Measurements from ENCODE around the gene KCTD19. TPM values are rescaled to one million over a fixed set of nuclear protein-coding genes. Genes with fewer than 3 reads are reported as not detected.

KCTD19 gene
- total and polyA plus RNA-seq, 4 donors = 0.07 to 5.1 (median 0.32) TPM

DNA sequence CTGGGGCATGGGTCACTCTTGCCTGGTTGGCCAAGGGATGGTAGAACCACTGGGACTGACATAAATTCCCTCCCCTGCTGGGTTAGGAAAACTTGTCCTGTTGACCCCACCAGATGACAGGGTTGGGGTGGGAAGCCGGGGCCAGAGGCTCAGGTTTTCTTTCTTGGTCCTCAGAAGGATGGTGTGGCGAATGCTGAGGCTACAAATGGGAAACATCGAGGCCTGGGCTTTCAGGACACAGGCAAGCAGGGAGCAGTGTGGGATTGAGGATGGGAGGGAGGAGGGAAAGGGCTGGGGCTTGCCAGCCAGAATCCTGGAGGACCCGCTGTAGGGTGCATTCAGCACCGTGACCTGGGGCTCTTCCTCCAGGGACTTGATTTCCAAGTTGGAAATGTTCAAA, 61.7 kb downstream of the KCTD19 start:
- Histone ChIP-seq H3K4me3 (no peak overlapping the region), H3K27me3 (ENCODE audit: control insufficient read depth in 3 of 3, insufficient read depth in 3 of 3, low read length in 2 of 3) (no peaks in the 10 kb centered on the region), H3K9ac (ENCODE audit: insufficient read depth in 1 of 2, low read length in 2 of 2) (no peak overlapping the region), H3K27ac (ENCODE audit: low read depth in 1 of 2, low read length in 1 of 2) (no peak overlapping the region), H3K4me1 (ENCODE audit: control insufficient read depth in 5 of 5, insufficient read depth in 5 of 5, low read length in 5 of 5) (peaks cover 0 to 4% (median 0%) of the 10 kb centered on the region in 5 donors), H3K36me3 (ENCODE audit: control insufficient read depth in 4 of 4, insufficient read depth in 4 of 4, low read length in 4 of 4) (peaks cover 0 to 18% (median 2%) of the 10 kb centered on the region in 4 donors), H3K9me3 (ENCODE audit: control insufficient read depth in 4 of 4, insufficient read depth in 3 of 4, low read length in 3 of 4) (no peaks in the 10 kb centered on the region)
- DNase-seq (no peak), ATAC-seq (ENCODE audit: insufficient read depth, low FRiP score) (no peak)
- TF ChIP-seq, protein P1, sequence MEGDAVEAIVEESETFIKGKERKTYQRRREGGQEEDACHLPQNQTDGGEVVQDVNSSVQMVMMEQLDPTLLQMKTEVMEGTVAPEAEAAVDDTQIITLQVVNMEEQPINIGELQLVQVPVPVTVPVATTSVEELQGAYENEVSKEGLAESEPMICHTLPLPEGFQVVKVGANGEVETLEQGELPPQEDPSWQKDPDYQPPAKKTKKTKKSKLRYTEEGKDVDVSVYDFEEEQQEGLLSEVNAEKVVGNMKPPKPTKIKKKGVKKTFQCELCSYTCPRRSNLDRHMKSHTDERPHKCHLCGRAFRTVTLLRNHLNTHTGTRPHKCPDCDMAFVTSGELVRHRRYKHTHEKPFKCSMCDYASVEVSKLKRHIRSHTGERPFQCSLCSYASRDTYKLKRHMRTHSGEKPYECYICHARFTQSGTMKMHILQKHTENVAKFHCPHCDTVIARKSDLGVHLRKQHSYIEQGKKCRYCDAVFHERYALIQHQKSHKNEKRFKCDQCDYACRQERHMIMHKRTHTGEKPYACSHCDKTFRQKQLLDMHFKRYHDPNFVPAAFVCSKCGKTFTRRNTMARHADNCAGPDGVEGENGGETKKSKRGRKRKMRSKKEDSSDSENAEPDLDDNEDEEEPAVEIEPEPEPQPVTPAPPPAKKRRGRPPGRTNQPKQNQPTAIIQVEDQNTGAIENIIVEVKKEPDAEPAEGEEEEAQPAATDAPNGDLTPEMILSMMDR (IDR thresholded peaks at IDR 0.05; ENCODE audit: control extremely low read depth, extremely low read depth) = no peak
- 92 to 96% methylated on average over 5 of the region's 5 CpGs for WGBS, 2 donors

DNA sequence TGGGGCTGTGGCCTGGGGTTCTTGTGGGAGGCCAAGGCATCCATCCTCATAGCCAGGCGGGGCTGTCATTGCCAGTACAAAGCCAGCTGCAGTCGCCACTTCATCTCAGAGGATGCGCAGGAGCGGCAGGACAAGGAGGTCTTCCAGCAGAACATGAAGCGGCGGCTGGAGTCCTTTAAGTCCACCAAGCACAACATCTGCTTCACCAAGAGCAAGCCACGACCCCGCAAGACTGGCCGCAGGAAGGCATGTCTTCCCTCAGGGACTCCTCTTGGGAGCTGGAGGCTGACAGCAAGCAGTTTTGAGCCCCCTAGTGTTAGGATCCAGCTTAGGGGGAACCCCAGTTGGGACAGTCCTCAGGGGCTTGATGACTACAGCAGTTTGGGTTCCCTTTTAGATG, 62.3 kb downstream of the KCTD19 start:
- no peak overlapping the region for H3K9ac ChIP-seq (ENCODE audit: insufficient read depth in 1 of 2, low read length in 2 of 2)
- TF ChIP-seq, protein P1 (IDR thresholded peaks at IDR 0.05; ENCODE audit: control extremely low read depth, extremely low read depth) = no peak
- WGBS, 2 donors = 81 to 87% methylated on average over 9 of the region's 9 CpGs
- H3K27ac ChIP-seq (ENCODE audit: low read depth in 1 of 2, low read length in 1 of 2) = no peak overlapping the region
- no peaks in the 10 kb centered on the region for H3K27me3 ChIP-seq (ENCODE audit: control insufficient read depth in 3 of 3, insufficient read depth in 3 of 3, low read length in 2 of 3)
- peak in 1 of 3 donors; percentile 33 for DNase-seq
- no peak for ATAC-seq (ENCODE audit: insufficient read depth, low FRiP score)
- no peak overlapping the region for H3K4me3 ChIP-seq
- H3K9me3 ChIP-seq (ENCODE audit: control insufficient read depth in 4 of 4, insufficient read depth in 3 of 4, low read length in 3 of 4) = no peaks in the 10 kb centered on the region
- peaks cover 0 to 18% (median 5%) of the 10 kb centered on the region in 4 donors for H3K36me3 ChIP-seq (ENCODE audit: control insufficient read depth in 4 of 4, insufficient read depth in 4 of 4, low read length in 4 of 4)
- H3K4me1 ChIP-seq (ENCODE audit: control insufficient read depth in 5 of 5, insufficient read depth in 5 of 5, low read length in 5 of 5) = peaks cover 0 to 2% (median 0%) of the 10 kb centered on the region in 5 donors

DNA sequence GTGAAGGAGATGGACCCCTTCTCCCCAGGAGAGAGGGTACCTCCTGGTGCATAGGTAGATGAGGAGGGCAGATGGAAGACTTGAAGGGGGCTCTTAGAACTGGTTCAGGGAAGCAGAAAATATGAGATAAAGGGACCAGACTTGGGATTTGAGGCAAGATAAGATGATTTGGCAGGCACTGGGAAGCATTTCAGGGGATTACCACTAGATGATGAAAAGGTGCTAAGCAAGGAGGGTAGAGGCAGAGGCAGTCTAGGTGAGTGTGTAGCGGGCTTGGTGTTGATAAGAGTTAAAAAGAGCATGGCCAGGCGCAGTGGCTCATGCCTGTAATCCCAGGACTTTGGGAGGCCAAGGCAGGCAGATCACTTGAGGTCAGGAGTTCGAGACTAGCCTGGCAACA, 63.3 kb downstream of the KCTD19 start:
- Histone ChIP-seq H3K36me3 (ENCODE audit: control insufficient read depth in 4 of 4, insufficient read depth in 4 of 4, low read length in 4 of 4) (peaks cover 0 to 22% (median 5%) of the 10 kb centered on the region in 4 donors), H3K27ac (ENCODE audit: low read depth in 1 of 2, low read length in 1 of 2) (no peak overlapping the region), H3K4me3 (no peak overlapping the region), H3K27me3 (ENCODE audit: control insufficient read depth in 3 of 3, insufficient read depth in 3 of 3, low read length in 2 of 3) (no peaks in the 10 kb centered on the region), H3K9ac (ENCODE audit: insufficient read depth in 1 of 2, low read length in 2 of 2) (no peak overlapping the region), H3K4me1 (ENCODE audit: control insufficient read depth in 5 of 5, insufficient read depth in 5 of 5, low read length in 5 of 5) (no peaks in the 10 kb centered on the region), H3K9me3 (ENCODE audit: control insufficient read depth in 4 of 4, insufficient read depth in 3 of 4, low read length in 3 of 4) (no peaks in the 10 kb centered on the region)
- WGBS, 2 donors = 84 to 91% methylated on average over 3 of the region's 3 CpGs
- TF ChIP-seq, protein P1 (IDR thresholded peaks at IDR 0.05; ENCODE audit: control extremely low read depth, extremely low read depth) = no peak
- ATAC-seq (ENCODE audit: insufficient read depth, low FRiP score) (no peak), DNase-seq (no peak)
